DMS79 (cell line): Measurements from ENCODE around the gene LCN12.

Experiments
- DNase-seq: peaks from one replicate; lab custom pipeline; 2025; lab: John Stamatoyannopoulos, UW

The LCN12 gene

GRCh38 chr9:136974817-136975535 lies 22.9 kb downstream of the LCN12 start:
- DNase-seq, result no peak

GRCh38 chr9:136975644-136976043 lies 23.6 kb downstream of the LCN12 start:
- DNase-seq, result no peak

GRCh38 chr9:136977223-136977622 lies 25.1 kb downstream of the LCN12 start, which contains the start of gene PTGDS:
TSS of gene PTGDS (plus strand) at chr9:136977504. CDS start at chr9:136977579, 75 bp downstream.
- DNase-seq, result no peak

GRCh38 chr9:136977649-136978072 lies 25.6 kb downstream of the LCN12 start:
- DNase-seq, result no peak

- no peak for DNase-seq
Observed at GRCh38 chr9:136978073-136978864, 26.2 kb downstream of the LCN12 start.

- DNase-seq, result no peak
Observed at GRCh38 chr9:136978865-136979544, 26.9 kb downstream of the LCN12 start.

GRCh38 chr9:136979769-136980587 lies 27.9 kb downstream of the LCN12 start:
- no peak for DNase-seq

GRCh38 chr9:136980669-136981478 lies 28.8 kb downstream of the LCN12 start:
- DNase-seq, result no peak

- no peak for DNase-seq
Observed at GRCh38 chr9:136981588-136982231, 29.6 kb downstream of the LCN12 start.

- DNase-seq, result no peak
Observed at GRCh38 chr9:136982232-136983051, 30.4 kb downstream of the LCN12 start, which contains the start of gene LCNL1. TSS of gene LCNL1 (plus strand) at chr9:136982993. CDS start at chr9:136983587, 594 bp downstream.

- no peak for DNase-seq
Observed at GRCh38 chr9:136983167-136983566, 31.1 kb downstream of the LCN12 start.

GRCh38 chr9:136983656-136984314 lies 31.7 kb downstream of the LCN12 start:
- no peak for DNase-seq

- no peak for DNase-seq
Observed at GRCh38 chr9:136984464-136985026, 32.5 kb downstream of the LCN12 start.

GRCh38 chr9:136985027-136985602 lies 33.0 kb downstream of the LCN12 start:
- DNase-seq, result no peak

GRCh38 chr9:136985853-136986252 lies 33.8 kb downstream of the LCN12 start:
- no peak for DNase-seq

GRCh38 chr9:136988872-136989271 lies 36.8 kb downstream of the LCN12 start:
- DNase-seq, result no peak

GRCh38 chr9:136990242-136990911 lies 38.3 kb downstream of the LCN12 start:
- DNase-seq, result no peak
